Endothelial cell of umbilical vein (primary cell): Measurements from ENCODE around the gene TEX53. TPM values are rescaled to one million over a fixed set of nuclear protein-coding genes. Genes with fewer than 3 reads are reported as not detected.

Experiments used
- BruUV-seq: library from RNA; stranded (reverse); fragments of 400-500 nt; replicated peaks from 2 replicates; lab custom pipeline; 2021; lab: Mats Ljungman, UMichigan
- CTCF ChIA-PET: fragments of 300-600, 350-600 bp; sonication (Branson Sonifier 250); formaldehyde crosslinking; loops from one replicate; lab custom pipeline; 2021; ENCODE audit warnings: antibody characterized with exemption, inconsistent platforms; lab: Charles Lee
- POLR2A ChIA-PET: fragments of 300-600, 350-600 bp; sonication (Branson Sonifier 250); formaldehyde crosslinking; loops from one replicate; lab custom pipeline; 2021; ENCODE audit warnings: antibody characterized with exemption, inconsistent platforms; lab: Charles Lee
- DNase-seq: peaks from one replicate; pipeline ENCODE4 v3.0.0-alpha.2; 2011; ENCODE audit warnings: low read depth, low spot score
- FAIRE-seq: peaks from 2 replicates; lab custom pipeline; 2011; peaks lifted over from hg19 to GRCh38; lab: Jason Lieb, UNC
- H2AFZ ChIP-seq: 2 replicates; pipeline ENCODE4 v1.6.0; 2012; ENCODE audit warnings: low read depth, low read length, control low read depth, inconsistent platforms
- H3K27ac ChIP-seq: 2 replicates; pipeline ENCODE4 v1.5.1; 2011; ENCODE audit warnings: low read depth, mild to moderate bottlenecking, control low read depth, low read length, moderate library complexity; ENCODE audit not compliant: insufficient read depth
- H3K27me3 ChIP-seq, 2 experiments: 2 replicates each; pipeline versions ENCODE4 v1.6.0 to v1.6.1; 2011; ENCODE audit warnings: low read length in 2 of 2, mixed read lengths in 1 of 2; ENCODE audit not compliant: control insufficient read depth in 2 of 2, insufficient read depth in 2 of 2
- H3K36me3 ChIP-seq, 2 experiments: 2 replicates in 1 of 2; 3 replicates in 1 of 2; pipeline ENCODE4 v1.5.1; 2011; ENCODE audit warnings: low read length in 2 of 2, mild to moderate bottlenecking in 1 of 2, moderate library complexity in 1 of 2; ENCODE audit not compliant: control insufficient read depth in 2 of 2, insufficient read depth in 2 of 2; ENCODE audit errors: extremely low read depth in 1 of 2
- H3K4me1 ChIP-seq: 3 replicates; pipeline ENCODE4 v1.5.1; 2011; ENCODE audit warnings: mild to moderate bottlenecking, low read length; ENCODE audit not compliant: control insufficient read depth, insufficient read depth; ENCODE audit errors: extremely low read depth
- H3K4me2 ChIP-seq: 2 replicates; pipeline ENCODE4 v1.6.1; 2011; ENCODE audit warnings: low read length, control low read depth, mixed read lengths; ENCODE audit not compliant: insufficient read depth
- H3K4me3 ChIP-seq, 3 experiments: fragments of 200-600 bp in 1 of 3; sonication (generic), shearing (Covaris generic) in 1 of 3; replicated peaks in 1 of 3; 2 replicates each; pipeline ENCODE4 v1.5.1; 2011 to 2016; ENCODE audit warnings: control low read depth in 3 of 3, low read length in 3 of 3, mild to moderate bottlenecking in 2 of 3, inconsistent platforms in 1 of 3, low read depth in 1 of 3, moderate library complexity in 1 of 3; ENCODE audit not compliant: insufficient read depth in 1 of 3
- H3K79me2 ChIP-seq: 2 replicates; pipeline ENCODE4 v1.6.0; 2012; ENCODE audit warnings: low read length, inconsistent platforms; ENCODE audit not compliant: control insufficient read depth, insufficient read depth
- H3K9ac ChIP-seq: replicated peaks from 2 replicates; pipeline ENCODE3; 2011; ENCODE audit warnings: low read length, control low read depth; ENCODE audit not compliant: insufficient read depth; ENCODE audit errors: extremely low read depth
- H3K9me1 ChIP-seq: replicated peaks from 3 replicates; pipeline ENCODE4 v1.6.0; 2011; ENCODE audit warnings: mild to moderate bottlenecking, low read length; ENCODE audit not compliant: control insufficient read depth, insufficient read depth; ENCODE audit errors: extremely low read depth
- H3K9me3 ChIP-seq: replicated peaks from 2 replicates; pipeline ENCODE4 v1.5.1; 2012; ENCODE audit warnings: low read length, inconsistent platforms; ENCODE audit not compliant: control insufficient read depth, insufficient read depth
- H4K20me1 ChIP-seq: replicated peaks from 2 replicates; pipeline ENCODE3; 2011; ENCODE audit warnings: mild to moderate bottlenecking, low read length; ENCODE audit not compliant: control insufficient read depth, insufficient read depth; ENCODE audit errors: extremely low read depth
- CTCF ChIP-seq, 2 donors: IDR thresholded peaks; 1 replicate in 1 of 2; 2 replicates in 1 of 2; pipeline ENCODE4 v1.5.1; 2011; ENCODE audit warnings: low read length in 2 of 2, mild to moderate bottlenecking in 2 of 2, moderate library complexity in 2 of 2, control low read depth in 1 of 2, inconsistent platforms in 1 of 2, low read depth in 1 of 2; ENCODE audit not compliant: insufficient read depth in 1 of 2; ENCODE audit errors: extremely low read depth in 1 of 2
- EZH2 ChIP-seq: IDR thresholded peaks from 2 replicates; pipeline ENCODE4 v1.6.1; 2012; ENCODE audit warnings: borderline replicate concordance, low read depth, mild to moderate bottlenecking, moderate library complexity, low read length, inconsistent platforms; ENCODE audit not compliant: severe bottlenecking
- GATA2 ChIP-seq: IDR thresholded peaks from 2 replicates; pipeline ENCODE4 v1.7.0; 2011; ENCODE audit warnings: low read depth, mild to moderate bottlenecking, moderate library complexity, mixed read lengths, low read length; ENCODE audit not compliant: insufficient read length, insufficient read depth
- JUN ChIP-seq: IDR thresholded peaks from 2 replicates; pipeline ENCODE4 v1.6.1; 2011; ENCODE audit warnings: borderline replicate concordance, low read depth; ENCODE audit not compliant: insufficient read length, insufficient read depth
- MAX ChIP-seq: IDR thresholded peaks from 2 replicates; pipeline ENCODE4 v1.6.1; 2011; ENCODE audit not compliant: insufficient read depth, insufficient read length
- MYC ChIP-seq: IDR thresholded peaks from one replicate; pipeline ENCODE4 v1.6.1; 2011; ENCODE audit warnings: mild to moderate bottlenecking, low read depth, low read length
- POLR2A ChIP-seq: IDR thresholded peaks from 2 replicates; pipeline ENCODE4 v1.6.1; 2012; ENCODE audit warnings: low read depth, mild to moderate bottlenecking, control low read depth, low read length
- POLR2AphosphoS5 ChIP-seq: IDR thresholded peaks from 2 replicates; pipeline ENCODE4 v1.6.1; 2012; ENCODE audit warnings: low read depth, mild to moderate bottlenecking, control low read depth, low read length, moderate library complexity; ENCODE audit not compliant: insufficient read depth
- dilution Hi-C: fragments of 300-500 bp; cut with MboI; formaldehyde crosslinking; loops from one replicate; pipeline ENCODE4 v1.15.0; 2019; ENCODE audit warnings: low sequenced_read_pairs; ENCODE audit not compliant: extremely low pct_ligation_motif_present
- intact Hi-C: fragments of 100-400 bp; cut with micrococcal nuclease; formaldehyde crosslinking; loops from one replicate; pipeline ENCODE4 v1.10.0; 2022
- polyA plus RNA-seq, 4 experiments: library from polyadenylated mRNA; depleted of rRNA in 3 of 4; stranded (reverse) in 3 of 4; unstranded in 1 of 4; fragments of >200 nt; gene quantifications; 2 replicates each; pipeline versions ENCODE4 v1.2.1 to v1.2.3, GENCODE V29; 2011 to 2012; ENCODE audit warnings: missing spikeins in 1 of 4
- total RNA-seq: library from RNA; stranded (reverse); gene quantifications from 2 replicates; pipeline ENCODE4 v1.2.3, GENCODE V29; 2021

The TEX53 gene
- total and polyA plus RNA-seq, 2 donors (not counting 3 experiments of a cell fraction or from before 2014, with no cell fraction given) = not detected

DNA sequence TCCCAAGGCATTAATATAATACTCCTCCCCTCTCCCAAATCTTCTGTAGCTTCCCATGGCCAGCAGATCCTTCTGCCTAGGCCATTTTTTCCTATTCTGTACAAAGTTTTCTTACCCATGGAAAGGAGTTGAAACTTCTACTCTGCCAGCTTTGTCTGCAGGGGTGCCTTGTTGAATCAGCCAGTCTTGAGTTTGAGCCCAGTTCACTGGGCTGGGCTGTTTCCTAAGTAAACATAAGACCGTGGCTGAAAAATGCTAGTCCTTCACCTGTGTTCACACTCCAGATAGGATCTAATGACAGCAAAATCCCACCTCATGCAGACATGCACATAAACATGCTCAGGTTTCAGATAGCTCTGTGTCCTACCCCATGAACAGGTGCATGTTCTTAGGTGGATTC, 14.0 kb upstream of the TEX53 start:
- FAIRE-seq (no peak), DNase-seq (no peak)
- Histone ChIP-seq H3K36me3 (no peaks in the 10 kb centered on the region), H3K4me3 (no peak overlapping the region), H3K27me3 (peaks cover 0 to 3% of the 10 kb centered on the region in 2 experiments), H4K20me1 (no peaks in the 10 kb centered on the region), H3K27ac (no peak overlapping the region), H3K4me1 (no peaks in the 10 kb centered on the region), H3K4me2 (no peak overlapping the region), H3K9me1 (no peaks in the 10 kb centered on the region), H3K9me3 (no peaks in the 10 kb centered on the region), H3K9ac (no peak overlapping the region), H2AFZ (no peak overlapping the region), H3K79me2 (no peaks in the 10 kb centered on the region)
- intact Hi-C loops = no loop called here
- dilution Hi-C loops = no loop called here
- POLR2A ChIA-PET = no interaction called here
- CTCF ChIA-PET = interaction anchor here (0.6 to 15.3 kb wide), 7 partner anchors 8 to 343 kb away, joined by 3 to 270 read pairs (median 4); no protein-coding TSS in a partner anchor
- no TSS peak for BruUV-seq
- TF ChIP-seq MYC (no peak), MAX (no peak), CTCF (IDR thresholded peaks at IDR 0.05; ENCODE audit: extremely low read depth in 1 of 2, insufficient read depth in 1 of 2, low read depth in 1 of 2, low read length in 2 of 2) (no peak), EZH2 (no peak), POLR2AphosphoS5 (no peak), JUN (no peak), POLR2A (no peak), GATA2 (no peak)
